ENCODE measurements around the gene ALDOA.

ALDOA gene

GRCh38 chr16:30065943-30066760 is 592 bp downstream of the ALDOA start:
- Histone ChIP-seq H3K27me3 (ENCODE audit: insufficient read depth, insufficient read length) (no peaks in the 10 kb centered on the region), H3K36me3 (ENCODE audit: insufficient read depth, insufficient read length, low read length) (peaks cover 53% of the 10 kb centered on the region), H3K9me3 (ENCODE audit: insufficient read depth, low read length) (no peaks in the 10 kb centered on the region), H3K9ac (ENCODE audit: insufficient read length, low read depth) (peak overlapping the region; percentile 99), H3K4me1 (ENCODE audit: insufficient read depth, insufficient read length) (peaks cover 33% of the 10 kb centered on the region), H3K4me3 (ENCODE audit: insufficient read length, low read depth) (peak overlapping the region; percentile 98)
- TF ChIP-seq YY1 (IDR thresholded peaks at IDR 0.05; ENCODE audit: insufficient read depth, insufficient read length), result no peak
- TF ChIP-seq ZNF274 (IDR thresholded peaks at IDR 0.05; ENCODE audit: low read depth, low read length), result no peak
- DNase-seq (ENCODE audit: low read depth, low spot score), result no peak

GRCh38 chr16:30066761-30067583 is 1.4 kb downstream of the ALDOA start:
- Histone ChIP-seq H3K9me3 (ENCODE audit: insufficient read depth, low read length) (no peaks in the 10 kb centered on the region), H3K27me3 (ENCODE audit: insufficient read depth, insufficient read length) (no peaks in the 10 kb centered on the region), H3K9ac (ENCODE audit: insufficient read length, low read depth) (peak overlapping the region; percentile 99), H3K4me1 (ENCODE audit: insufficient read depth, insufficient read length) (peaks cover 33% of the 10 kb centered on the region), H3K4me3 (ENCODE audit: insufficient read length, low read depth) (peak overlapping the region; percentile 98), H3K36me3 (ENCODE audit: insufficient read depth, insufficient read length, low read length) (peaks cover 60% of the 10 kb centered on the region)
- no peak for DNase-seq (ENCODE audit: low read depth, low spot score)
- TF ChIP-seq YY1 (IDR thresholded peaks at IDR 0.05; ENCODE audit: insufficient read depth, insufficient read length) (no peak), SUZ12 (IDR thresholded peaks at IDR 0.05; ENCODE audit: extremely low read depth, insufficient read depth, insufficient read length) (no peak), ZNF274 (IDR thresholded peaks at IDR 0.05; ENCODE audit: low read depth, low read length) (no peak)

- H3K9me3 ChIP-seq (ENCODE audit: insufficient read depth, low read length), result no peaks in the 10 kb centered on the region
- H3K36me3 ChIP-seq (ENCODE audit: insufficient read depth, insufficient read length, low read length), result peaks cover 66% of the 10 kb centered on the region
- TF ChIP-seq SUZ12 (IDR thresholded peaks at IDR 0.05; ENCODE audit: extremely low read depth, insufficient read depth, insufficient read length), result no peak
- no peak for TF ChIP-seq ZNF274 (IDR thresholded peaks at IDR 0.05; ENCODE audit: low read depth, low read length)
- TF ChIP-seq YY1 (IDR thresholded peaks at IDR 0.05; ENCODE audit: insufficient read depth, insufficient read length), result no peak
- H3K4me1 ChIP-seq (ENCODE audit: insufficient read depth, insufficient read length), result peaks cover 33% of the 10 kb centered on the region
- DNase-seq (ENCODE audit: low read depth, low spot score), result no peak
- H3K9ac ChIP-seq (ENCODE audit: insufficient read length, low read depth), result peak overlapping the region; percentile 99
- peak overlapping the region; percentile 98 for H3K4me3 ChIP-seq (ENCODE audit: insufficient read length, low read depth)
- H3K27me3 ChIP-seq (ENCODE audit: insufficient read depth, insufficient read length), result no peaks in the 10 kb centered on the region
These were observed 2.0 kb downstream of the ALDOA start for GRCh38 chr16:30067584-30067916.

GRCh38 chr16:30068333-30068732 is 2.8 kb downstream of the ALDOA start:
- Histone ChIP-seq H3K4me1 (ENCODE audit: insufficient read depth, insufficient read length) (peaks cover 33% of the 10 kb centered on the region), H3K27me3 (ENCODE audit: insufficient read depth, insufficient read length) (no peaks in the 10 kb centered on the region), H3K9ac (ENCODE audit: insufficient read length, low read depth) (no peak overlapping the region)

GRCh38 chr16:30068750-30069610 is 3.4 kb downstream of the ALDOA start:
- TF ChIP-seq YY1 (IDR thresholded peaks at IDR 0.05; ENCODE audit: insufficient read depth, insufficient read length) (no peak), ZNF274 (IDR thresholded peaks at IDR 0.05; ENCODE audit: low read depth, low read length) (no peak), SUZ12 (IDR thresholded peaks at IDR 0.05; ENCODE audit: extremely low read depth, insufficient read depth, insufficient read length) (no peak)
- H3K4me1 ChIP-seq (ENCODE audit: insufficient read depth, insufficient read length), result peaks cover 28% of the 10 kb centered on the region

More at GRCh38 chr16:30068333-30068732, 2.8 kb downstream of the ALDOA start:
- TF ChIP-seq ZNF274 (IDR thresholded peaks at IDR 0.05; ENCODE audit: low read depth, low read length) (no peak), SUZ12 (IDR thresholded peaks at IDR 0.05; ENCODE audit: extremely low read depth, insufficient read depth, insufficient read length) (no peak), YY1 (IDR thresholded peaks at IDR 0.05; ENCODE audit: insufficient read depth, insufficient read length) (no peak)
- Histone ChIP-seq H3K4me3 (ENCODE audit: insufficient read length, low read depth) (peak overlapping the region; percentile 20), H3K36me3 (ENCODE audit: insufficient read depth, insufficient read length, low read length) (peaks cover 74% of the 10 kb centered on the region), H3K9me3 (ENCODE audit: insufficient read depth, low read length) (no peaks in the 10 kb centered on the region)
- no peak for DNase-seq (ENCODE audit: low read depth, low spot score)

GRCh38 chr16:30069611-30070462 is 4.3 kb downstream of the ALDOA start:
- Histone ChIP-seq H3K36me3 (ENCODE audit: insufficient read depth, insufficient read length, low read length) (peaks cover 79% of the 10 kb centered on the region), H3K4me3 (ENCODE audit: insufficient read length, low read depth) (no peak overlapping the region), H3K9ac (ENCODE audit: insufficient read length, low read depth) (no peak overlapping the region), H3K27me3 (ENCODE audit: insufficient read depth, insufficient read length) (no peaks in the 10 kb centered on the region), H3K9me3 (ENCODE audit: insufficient read depth, low read length) (no peaks in the 10 kb centered on the region), H3K4me1 (ENCODE audit: insufficient read depth, insufficient read length) (peaks cover 28% of the 10 kb centered on the region)
- no peak for DNase-seq (ENCODE audit: low read depth, low spot score)
- TF ChIP-seq YY1 (IDR thresholded peaks at IDR 0.05; ENCODE audit: insufficient read depth, insufficient read length) (no peak), SUZ12 (IDR thresholded peaks at IDR 0.05; ENCODE audit: extremely low read depth, insufficient read depth, insufficient read length) (no peak), ZNF274 (IDR thresholded peaks at IDR 0.05; ENCODE audit: low read depth, low read length) (no peak)

More at GRCh38 chr16:30068750-30069610, 3.4 kb downstream of the ALDOA start:
- Histone ChIP-seq H3K27me3 (ENCODE audit: insufficient read depth, insufficient read length) (no peaks in the 10 kb centered on the region), H3K4me3 (ENCODE audit: insufficient read length, low read depth) (no peak overlapping the region), H3K36me3 (ENCODE audit: insufficient read depth, insufficient read length, low read length) (peaks cover 79% of the 10 kb centered on the region), H3K9me3 (ENCODE audit: insufficient read depth, low read length) (no peaks in the 10 kb centered on the region), H3K9ac (ENCODE audit: insufficient read length, low read depth) (peak overlapping the region; percentile 27)
- no peak for DNase-seq (ENCODE audit: low read depth, low spot score)
